Lower leg skin (tissue), 4 donors: ENCODE measurements around the gene NOP9. TPM values are rescaled to one million over a fixed set of nuclear protein-coding genes. Genes with fewer than 3 reads are reported as not detected.

Experiments
- DNase-seq, 2 donors: peaks; one replicate each; pipeline ENCODE4 v3.0.0-alpha.2; 2019; ENCODE audit warnings: low spot score in 2 of 2
- H3K4me3 ChIP-seq: fragments of 200-600 bp; sonication (generic); 2 replicates; pipeline ENCODE4 v1.5.1; 2017; ENCODE audit warnings: mild to moderate bottlenecking, low read depth; ENCODE audit not compliant: poor library complexity, severe bottlenecking
- CTCF ChIP-seq, 3 donors: fragments of 450-650 bp; IDR thresholded peaks; one replicate each; pipeline ENCODE4 v1.5.1; 2016; ENCODE audit warnings: antibody characterized with exemption in 3 of 3, mild to moderate bottlenecking in 3 of 3, moderate library complexity in 2 of 3
- POLR2A ChIP-seq, 2 donors: fragments of 450-650 bp; IDR thresholded peaks; one replicate each; pipeline ENCODE4 v1.6.1; 2016 to 2017; ENCODE audit warnings: antibody characterized with exemption in 2 of 2, mild to moderate bottlenecking in 1 of 2, moderate library complexity in 1 of 2
- WGBS, 2 donors: methylation state at CpG; one replicate each; pipeline ENCODE4 v1.1.5; 2018; 5-methylcytosine and 5-hydroxymethylcytosine counted together
- intact Hi-C: fragments of 100-400 bp; cut with DNase I; formaldehyde crosslinking; loops from one replicate; pipeline ENCODE4 v1.15.0; 2023; ENCODE audit warnings: low total_unique reads
- total RNA-seq, 4 donors: library from RNA; depleted of rRNA; stranded (reverse); fragments of >200 nt; gene quantifications; one replicate each; pipeline ENCODE4 v1.1.0, GENCODE V29; 2016

The NOP9 gene
- total RNA-seq, 4 donors from 2014 or later, result 13.8 to 20.4 (median 17.6) TPM

DNA sequence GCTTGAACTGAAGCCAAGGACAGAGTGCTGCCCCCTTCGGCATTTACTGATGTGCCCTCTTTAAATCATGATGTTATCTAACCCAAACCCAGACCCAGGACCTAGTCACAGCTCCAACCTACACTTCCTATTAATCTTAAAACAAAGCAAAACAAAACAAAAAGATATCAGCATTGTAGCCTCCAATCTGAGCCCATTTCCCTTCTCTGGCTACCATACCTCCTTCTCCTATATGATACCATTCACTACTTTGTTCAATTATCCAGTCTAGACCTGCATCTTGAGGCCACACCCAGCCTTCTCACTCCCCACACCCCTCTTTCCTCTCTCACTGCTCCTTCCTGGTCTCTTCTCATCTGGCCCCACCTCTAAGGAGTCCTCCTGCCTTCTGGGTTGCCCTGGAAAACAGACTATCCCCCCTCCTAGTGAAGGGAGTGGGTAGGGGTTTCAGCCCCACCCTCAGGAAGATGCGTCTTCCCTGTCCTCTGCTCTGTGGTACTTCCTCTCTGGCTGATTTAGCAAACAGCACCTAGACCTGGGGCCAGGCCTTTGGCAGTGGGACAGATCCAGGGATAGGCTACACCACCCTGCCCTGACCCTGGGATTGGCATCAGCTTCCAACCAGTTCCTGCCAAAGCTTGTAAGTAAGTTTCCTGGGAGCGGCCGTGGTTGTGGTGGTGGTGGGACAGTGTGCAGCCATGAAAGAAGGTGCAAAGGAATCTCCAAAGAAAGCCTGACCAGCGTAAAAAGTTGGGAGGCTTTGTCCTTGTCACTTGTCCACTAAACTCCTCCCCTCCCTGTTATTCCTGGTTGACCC, 14.9 kb downstream of the NOP9 start:
- peak in 1 of 2 donors; percentile 87 for DNase-seq
- no peak overlapping the region for H3K4me3 ChIP-seq
- intact Hi-C loops, result no loop called here
- TF ChIP-seq POLR2A (IDR thresholded peaks at IDR 0.05) (no peak), CTCF (IDR thresholded peaks at IDR 0.05) (no peak)
- 43 to 53% methylated on average over 5 of the region's 5 CpGs for WGBS, 2 donors

GRCh38 chr14:24315243-24315806, 15.7 kb downstream of the NOP9 start:
- WGBS, 2 donors, result 59 to 67% methylated on average over 10 of the region's 10 CpGs
- TF ChIP-seq CTCF (IDR thresholded peaks at IDR 0.05), result no peak
- no peak for TF ChIP-seq POLR2A (IDR thresholded peaks at IDR 0.05)
- no peak for DNase-seq
- no peak overlapping the region for H3K4me3 ChIP-seq
- intact Hi-C loops, result no loop called here

DNA sequence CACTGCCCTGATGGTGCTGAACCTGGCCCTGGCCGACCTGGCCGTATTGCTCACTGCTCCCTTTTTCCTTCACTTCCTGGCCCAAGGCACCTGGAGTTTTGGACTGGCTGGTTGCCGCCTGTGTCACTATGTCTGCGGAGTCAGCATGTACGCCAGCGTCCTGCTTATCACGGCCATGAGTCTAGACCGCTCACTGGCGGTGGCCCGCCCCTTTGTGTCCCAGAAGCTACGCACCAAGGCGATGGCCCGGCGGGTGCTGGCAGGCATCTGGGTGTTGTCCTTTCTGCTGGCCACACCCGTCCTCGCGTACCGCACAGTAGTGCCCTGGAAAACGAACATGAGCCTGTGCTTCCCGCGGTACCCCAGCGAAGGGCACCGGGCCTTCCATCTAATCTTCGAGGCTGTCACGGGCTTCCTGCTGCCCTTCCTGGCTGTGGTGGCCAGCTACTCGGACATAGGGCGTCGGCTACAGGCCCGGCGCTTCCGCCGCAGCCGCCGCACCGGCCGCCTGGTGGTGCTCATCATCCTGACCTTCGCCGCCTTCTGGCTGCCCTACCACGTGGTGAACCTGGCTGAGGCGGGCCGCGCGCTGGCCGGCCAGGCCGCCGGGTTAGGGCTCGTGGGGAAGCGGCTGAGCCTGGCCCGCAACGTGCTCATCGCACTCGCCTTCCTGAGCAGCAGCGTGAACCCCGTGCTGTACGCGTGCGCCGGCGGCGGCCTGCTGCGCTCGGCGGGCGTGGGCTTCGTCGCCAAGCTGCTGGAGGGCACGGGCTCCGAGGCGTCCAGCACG, 16.4 kb downstream of the NOP9 start:
- peak in 1 of 2 donors; percentile 91 for DNase-seq

DNA sequence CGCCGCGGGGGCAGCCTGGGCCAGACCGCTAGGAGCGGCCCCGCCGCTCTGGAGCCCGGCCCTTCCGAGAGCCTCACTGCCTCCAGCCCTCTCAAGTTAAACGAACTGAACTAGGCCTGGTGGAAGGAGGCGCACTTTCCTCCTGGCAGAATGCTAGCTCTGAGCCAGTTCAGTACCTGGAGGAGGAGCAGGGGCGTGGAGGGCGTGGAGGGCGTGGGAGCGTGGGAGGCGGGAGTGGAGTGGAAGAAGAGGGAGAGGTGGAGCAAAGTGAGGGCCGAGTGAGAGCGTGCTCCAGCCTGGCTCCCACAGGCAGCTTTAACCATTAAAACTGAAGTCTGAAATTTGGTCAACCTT, 16.9 kb downstream of the NOP9 start:
- no peak overlapping the region for H3K4me3 ChIP-seq

More for the DNA sequence above, 16.4 kb downstream of the NOP9 start:
- WGBS, 2 donors, result 35% methylated on average over 56 to 70 of the region's 70 CpGs
- intact Hi-C loops, result no loop called here
- no peak overlapping the region for H3K4me3 ChIP-seq
- TF ChIP-seq CTCF (IDR thresholded peaks at IDR 0.05), result peak in 1 of 3 donors; percentile 62
- no peak for TF ChIP-seq POLR2A (IDR thresholded peaks at IDR 0.05)

More for the DNA sequence above, 16.9 kb downstream of the NOP9 start:
- TF ChIP-seq CTCF (IDR thresholded peaks at IDR 0.05), result no peak
- TF ChIP-seq POLR2A (IDR thresholded peaks at IDR 0.05), result no peak
- peak in 1 of 2 donors; percentile 87 for DNase-seq
- WGBS, 2 donors, result 32 to 41% methylated on average over 18 of the region's 18 CpGs
- intact Hi-C loops, result no loop called here
